HEK293 (cell line): ENCODE results near the gene RASEF.

ENCODE experiments used
- CTCF ChIA-PET: fragments of 350-600 bp; formaldehyde crosslinking; extraction: SDS; loops from one replicate; lab custom pipeline; 2021; ENCODE audit warnings: antibody characterized with exemption; lab: Yijun Ruan, JAX
- POLR2A ChIA-PET: fragments of 300-600 bp; formaldehyde crosslinking; extraction: SDS; loops from one replicate; lab custom pipeline; 2020; ENCODE audit warnings: antibody characterized with exemption, inconsistent platforms; lab: Yijun Ruan, JAX
- H3K27ac ChIP-seq: fragments of 200-500 bp; sonication (Bioruptor generic); 2 replicates; pipeline ENCODE4 v1.5.1; 2014; ENCODE audit warnings: low read depth, low read length, control low read depth, inconsistent platforms; ENCODE audit errors: extremely low read depth
- H3K36me3 ChIP-seq, 2 experiments: fragments of 200-500 bp in 1 of 2; sonication (Bioruptor generic) in 1 of 2; 1 replicate in 1 of 2; 2 replicates in 1 of 2; pipeline ENCODE4 v1.5.1; 2014 to 2017; ENCODE audit warnings: inconsistent platforms in 2 of 2, low read length in 2 of 2; ENCODE audit not compliant: control insufficient read depth in 2 of 2, insufficient read depth in 1 of 2
- H3K4me1 ChIP-seq: fragments of 200-500 bp; sonication (Bioruptor generic); 2 replicates; pipeline ENCODE4 v1.5.1; 2014; ENCODE audit warnings: mild to moderate bottlenecking, low read length, inconsistent platforms; ENCODE audit not compliant: control insufficient read depth, insufficient read depth
- H3K4me3 ChIP-seq: 2 replicates; pipeline ENCODE4 v1.5.1; 2011; ENCODE audit warnings: low read depth, mild to moderate bottlenecking, control low read depth, low read length, moderate library complexity
- H3K9me3 ChIP-seq: fragments of 200-500 bp; sonication (Bioruptor generic); 2 replicates; pipeline ENCODE4 v1.5.1; 2014; ENCODE audit warnings: low read depth, low read length, inconsistent platforms; ENCODE audit not compliant: control insufficient read depth, insufficient read depth
- EGR2 ChIP-seq: fragments of 450-650 bp; formaldehyde crosslinking; IDR thresholded peaks from 2 replicates; pipeline ENCODE4 v1.5.1; 2016; ENCODE audit warnings: low read depth, missing biosample characterization, missing genetic modification characterization
- KLF1 ChIP-seq: fragments of 450-650 bp; formaldehyde crosslinking; IDR thresholded peaks from 2 replicates; pipeline ENCODE4 v1.5.1; 2016; ENCODE audit warnings: missing biosample characterization, missing genetic modification characterization
- KLF8 ChIP-seq: fragments of 450-650 bp; formaldehyde crosslinking; IDR thresholded peaks from 2 replicates; pipeline ENCODE4 v1.5.1; 2016; ENCODE audit warnings: missing biosample characterization, missing genetic modification characterization
- OSR2 ChIP-seq: fragments of 450-650 bp; formaldehyde crosslinking; IDR thresholded peaks from 2 replicates; pipeline ENCODE4 v1.5.1; 2016; ENCODE audit warnings: missing biosample characterization, missing genetic modification characterization
- SCRT1 ChIP-seq: fragments of 450-650 bp; formaldehyde crosslinking; IDR thresholded peaks from 2 replicates; pipeline ENCODE4 v1.5.1; 2016; ENCODE audit warnings: missing biosample characterization, missing genetic modification characterization, borderline replicate concordance
- SCRT2 ChIP-seq: fragments of 450-650 bp; formaldehyde crosslinking; IDR thresholded peaks from 2 replicates; pipeline ENCODE4 v1.5.1; 2016; ENCODE audit warnings: missing biosample characterization, missing genetic modification characterization
- SP7 ChIP-seq: fragments of 450-650 bp; formaldehyde crosslinking; IDR thresholded peaks from 2 replicates; pipeline ENCODE4 v1.5.1; 2016; ENCODE audit warnings: missing biosample characterization, missing genetic modification characterization
- ZBTB17 ChIP-seq: fragments of 450-650 bp; formaldehyde crosslinking; IDR thresholded peaks from 2 replicates; pipeline ENCODE4 v1.5.1; 2016; ENCODE audit warnings: missing biosample characterization, missing genetic modification characterization
- ZBTB20 ChIP-seq: fragments of 450-650 bp; formaldehyde crosslinking; IDR thresholded peaks from 2 replicates; pipeline ENCODE4 v1.5.1; 2016; ENCODE audit warnings: missing biosample characterization, missing genetic modification characterization
- ZFHX2 ChIP-seq: fragments of 450-650 bp; formaldehyde crosslinking; conservative IDR thresholded peaks from 2 replicates; pipeline ENCODE4 v1.5.1; 2016; ENCODE audit warnings: missing biosample characterization, missing genetic modification characterization
- ZNF157 ChIP-seq: fragments of 450-650 bp; formaldehyde crosslinking; IDR thresholded peaks from 2 replicates; pipeline ENCODE4 v1.5.1; 2016; ENCODE audit warnings: missing biosample characterization, missing genetic modification characterization
- ZNF169 ChIP-seq: fragments of 450-650 bp; formaldehyde crosslinking; IDR thresholded peaks from 2 replicates; pipeline ENCODE4 v1.5.1; 2016; ENCODE audit warnings: missing biosample characterization, missing genetic modification characterization
- ZNF248 ChIP-seq: fragments of 450-650 bp; formaldehyde crosslinking; IDR thresholded peaks from 2 replicates; pipeline ENCODE4 v1.5.1; 2017; ENCODE audit warnings: missing biosample characterization, missing genetic modification characterization
- ZNF274 ChIP-seq, 2 experiments: fragments of 200-500 bp in 1 of 2; fragments of 450-650 bp in 1 of 2; sonication (Bioruptor generic) in 1 of 2; formaldehyde crosslinking in 1 of 2; IDR thresholded peaks; 2 replicates each; pipeline versions ENCODE4 v1.5.1 to v1.6.1; 2014 to 2016; ENCODE audit warnings: borderline replicate concordance in 1 of 2, inconsistent platforms in 1 of 2, low read length in 1 of 2, missing biosample characterization in 1 of 2, missing genetic modification characterization in 1 of 2
- ZNF350 ChIP-seq: fragments of 450-650 bp; formaldehyde crosslinking; IDR thresholded peaks from 2 replicates; pipeline ENCODE4 v1.5.0; 2017; ENCODE audit warnings: missing biosample characterization, mild to moderate bottlenecking, missing genetic modification characterization
- ZNF394 ChIP-seq: fragments of 450-650 bp; formaldehyde crosslinking; IDR thresholded peaks from 2 replicates; pipeline ENCODE4 v1.5.1; 2016; ENCODE audit warnings: missing biosample characterization, missing genetic modification characterization, mild to moderate bottlenecking, moderate library complexity, borderline replicate concordance
- ZNF501 ChIP-seq: fragments of 450-650 bp; formaldehyde crosslinking; IDR thresholded peaks from 2 replicates; pipeline ENCODE4 v1.5.1; 2016; ENCODE audit warnings: missing biosample characterization, missing genetic modification characterization
- ZNF530 ChIP-seq: fragments of 450-650 bp; formaldehyde crosslinking; IDR thresholded peaks from 2 replicates; pipeline ENCODE4 v1.5.1; 2016; ENCODE audit warnings: low read depth, missing biosample characterization, missing genetic modification characterization
- ZNF660 ChIP-seq: fragments of 450-650 bp; IDR thresholded peaks from 2 replicates; pipeline ENCODE4 v1.5.1; 2018; ENCODE audit warnings: missing biosample characterization, mild to moderate bottlenecking, missing genetic modification characterization
- ZNF776 ChIP-seq: fragments of 450-650 bp; formaldehyde crosslinking; IDR thresholded peaks from 2 replicates; pipeline ENCODE4 v1.5.0; 2017; ENCODE audit warnings: missing biosample characterization, missing genetic modification characterization, borderline replicate concordance
- ZNF777 ChIP-seq: fragments of 450-650 bp; formaldehyde crosslinking; IDR thresholded peaks from 2 replicates; pipeline ENCODE4 v1.5.1; 2017; ENCODE audit warnings: missing biosample characterization, missing genetic modification characterization, borderline replicate concordance
- ZNF843 ChIP-seq: fragments of 450-650 bp; formaldehyde crosslinking; IDR thresholded peaks from 2 replicates; pipeline ENCODE4 v1.5.1; 2016; ENCODE audit warnings: missing biosample characterization, missing genetic modification characterization
- TF ChIP-seq, protein P1 (sequence below): sonication (generic); formaldehyde crosslinking; IDR thresholded peaks from 2 replicates; pipeline ENCODE4 v1.8.1; 2022; ENCODE audit warnings: mild to moderate bottlenecking, moderate library complexity, missing genetic modification reagents
- TF ChIP-seq, protein P2 (sequence below): fragments of 450-650 bp; formaldehyde crosslinking; IDR thresholded peaks from 2 replicates; pipeline ENCODE4 v1.5.1; 2017; ENCODE audit warnings: missing biosample characterization, missing genetic modification characterization
- TF ChIP-seq, protein P3 (sequence below): fragments of 450-650 bp; formaldehyde crosslinking; IDR thresholded peaks from 2 replicates; pipeline ENCODE4 v1.5.1; 2016; ENCODE audit warnings: missing biosample characterization, missing genetic modification characterization, borderline replicate concordance
- TF ChIP-seq, protein P4 (sequence below): fragments of 450-650 bp; formaldehyde crosslinking; IDR thresholded peaks from 2 replicates; pipeline ENCODE4 v1.5.1; 2016; ENCODE audit warnings: missing biosample characterization, missing genetic modification characterization

RASEF gene

DNA sequence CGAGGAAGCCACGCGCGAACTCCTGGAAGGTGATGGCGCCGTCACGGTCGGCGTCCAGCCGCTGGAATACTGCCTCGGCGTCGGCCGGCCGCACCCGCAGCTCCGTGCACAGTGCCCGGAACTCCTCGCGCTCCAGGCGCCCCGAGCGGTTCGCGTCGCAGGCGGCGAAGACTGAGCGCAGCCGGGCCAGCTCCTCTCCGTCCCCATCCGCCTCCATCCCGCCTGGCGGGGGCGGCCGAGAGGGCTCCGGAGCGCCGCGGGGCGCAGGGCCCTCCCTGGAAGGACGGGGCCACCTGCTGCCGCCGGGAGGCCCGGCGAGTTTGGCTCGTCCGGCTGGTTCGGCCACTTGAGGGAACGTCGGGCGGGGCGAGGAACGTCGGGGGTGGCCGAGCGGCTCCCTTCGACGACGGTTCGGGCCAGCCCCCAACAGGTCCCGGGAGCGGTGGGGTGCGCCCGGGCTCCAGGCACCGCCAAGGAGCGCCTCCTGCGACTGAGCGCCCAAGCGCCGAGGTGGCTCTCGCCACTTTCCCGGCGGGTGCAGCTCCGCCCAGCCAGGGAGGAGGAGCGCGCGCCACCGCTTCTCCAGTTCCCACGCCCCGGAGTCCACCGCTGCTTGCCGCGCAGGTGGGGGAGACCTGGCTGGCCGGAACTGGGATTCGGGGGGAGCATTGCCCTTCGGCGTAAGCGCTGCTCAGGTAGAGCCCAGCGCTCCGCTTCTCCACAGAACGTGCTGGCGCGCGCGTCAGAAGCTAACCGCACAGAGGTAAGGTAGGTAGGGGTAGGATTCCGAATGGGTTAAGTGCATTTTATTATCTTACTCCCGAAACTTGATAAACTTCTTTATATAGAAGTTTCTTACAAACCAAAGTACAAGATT, at the start of gene RASEF:
Gene RASEF (minus strand): TSS at position 492 of the 877 bp plus-strand sequence. CDS start 275 bp downstream, at position 217.
- peak within 1 kb of the TSS; percentile 95 for H3K27ac ChIP-seq
- H3K4me3 ChIP-seq: peak within 1 kb of the TSS; percentile 54
- H3K36me3 ChIP-seq: no peaks in the 10 kb centered on the region
- H3K9me3 ChIP-seq: no peaks in the 10 kb centered on the region
- CTCF ChIA-PET: interaction anchor here (0.6 kb wide), 2 partner anchors 141 to 165 kb away, joined by 3 read pairs; no protein-coding TSS in a partner anchor
- peaks cover 9% of the 10 kb centered on the region for H3K4me1 ChIP-seq
- POLR2A ChIA-PET: interaction anchor here (0.6 to 1.5 kb wide), 10 partner anchors 20 to 1493 kb away, joined by 3 to 6 read pairs (median 3); no protein-coding TSS in a partner anchor
- TF ChIP-seq SCRT2 (tag by site-specific recombination): peak; percentile 97
- TF ChIP-seq ZNF530 (tag by site-specific recombination): no peak
- TF ChIP-seq, protein P1, sequence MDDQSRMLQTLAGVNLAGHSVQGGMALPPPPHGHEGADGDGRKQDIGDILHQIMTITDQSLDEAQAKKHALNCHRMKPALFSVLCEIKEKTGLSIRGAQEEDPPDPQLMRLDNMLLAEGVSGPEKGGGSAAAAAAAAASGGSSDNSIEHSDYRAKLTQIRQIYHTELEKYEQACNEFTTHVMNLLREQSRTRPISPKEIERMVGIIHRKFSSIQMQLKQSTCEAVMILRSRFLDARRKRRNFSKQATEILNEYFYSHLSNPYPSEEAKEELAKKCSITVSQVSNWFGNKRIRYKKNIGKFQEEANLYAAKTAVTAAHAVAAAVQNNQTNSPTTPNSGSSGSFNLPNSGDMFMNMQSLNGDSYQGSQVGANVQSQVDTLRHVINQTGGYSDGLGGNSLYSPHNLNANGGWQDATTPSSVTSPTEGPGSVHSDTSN: peak; percentile 86
- TF ChIP-seq KLF1 (tag by site-specific recombination): 0 out of 2 replicates have a peak, but pooled peaks have one; percentile 26
- peak; percentile 69; the same call in 1 of the 2 replicates for TF ChIP-seq ZNF777 (tag by site-specific recombination)
- 0 out of 2 replicates have a peak, but pooled peaks have one; percentile 47 for TF ChIP-seq SCRT1 (tag by site-specific recombination)
- TF ChIP-seq ZBTB20 (tag by site-specific recombination): peak; percentile 77
- TF ChIP-seq OSR2 (tag by site-specific recombination): peak; percentile 28; the same call in 1 of the 2 replicates
- no peak for TF ChIP-seq ZBTB17 (tag by site-specific recombination)
- 0 out of 2 replicates have a peak, but pooled peaks have one; percentile 49 for TF ChIP-seq SP7 (tag by site-specific recombination)
- peak; percentile 91 for TF ChIP-seq ZNF394 (tag by site-specific recombination)
- TF ChIP-seq ZNF169 (tag by site-specific recombination): no peak
- TF ChIP-seq ZNF776 (tag by site-specific recombination): no peak
- no peak for TF ChIP-seq EGR2 (tag by site-specific recombination)
- 0 out of 2 replicates have a peak, but pooled peaks have one; percentile 71 for TF ChIP-seq KLF8 (tag by site-specific recombination)
- TF ChIP-seq ZFHX2 (tag by site-specific recombination): peak; percentile 4; the same call in 1 of the 2 replicates
- TF ChIP-seq ZNF843: no peak
- TF ChIP-seq ZNF501 (tag by site-specific recombination): peak; percentile 27; the same call in 1 of the 2 replicates
- TF ChIP-seq, protein P2, sequence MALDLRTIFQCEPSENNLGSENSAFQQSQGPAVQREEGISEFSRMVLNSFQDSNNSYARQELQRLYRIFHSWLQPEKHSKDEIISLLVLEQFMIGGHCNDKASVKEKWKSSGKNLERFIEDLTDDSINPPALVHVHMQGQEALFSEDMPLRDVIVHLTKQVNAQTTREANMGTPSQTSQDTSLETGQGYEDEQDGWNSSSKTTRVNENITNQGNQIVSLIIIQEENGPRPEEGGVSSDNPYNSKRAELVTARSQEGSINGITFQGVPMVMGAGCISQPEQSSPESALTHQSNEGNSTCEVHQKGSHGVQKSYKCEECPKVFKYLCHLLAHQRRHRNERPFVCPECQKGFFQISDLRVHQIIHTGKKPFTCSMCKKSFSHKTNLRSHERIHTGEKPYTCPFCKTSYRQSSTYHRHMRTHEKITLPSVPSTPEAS (tag by site-specific recombination): no peak
- no peak for TF ChIP-seq ZNF274 (IDR thresholded peaks at IDR 0.05; ENCODE audit: low read length)
- TF ChIP-seq ZNF274 (tag by site-specific recombination; IDR thresholded peaks at IDR 0.05; ENCODE audit: borderline replicate concordance): no peak
- no peak for TF ChIP-seq ZNF157 (tag by site-specific recombination)
- TF ChIP-seq ZNF660 (tag by site-specific recombination): peak; percentile 63; the same call in 1 of the 2 replicates
- TF ChIP-seq, protein P3, sequence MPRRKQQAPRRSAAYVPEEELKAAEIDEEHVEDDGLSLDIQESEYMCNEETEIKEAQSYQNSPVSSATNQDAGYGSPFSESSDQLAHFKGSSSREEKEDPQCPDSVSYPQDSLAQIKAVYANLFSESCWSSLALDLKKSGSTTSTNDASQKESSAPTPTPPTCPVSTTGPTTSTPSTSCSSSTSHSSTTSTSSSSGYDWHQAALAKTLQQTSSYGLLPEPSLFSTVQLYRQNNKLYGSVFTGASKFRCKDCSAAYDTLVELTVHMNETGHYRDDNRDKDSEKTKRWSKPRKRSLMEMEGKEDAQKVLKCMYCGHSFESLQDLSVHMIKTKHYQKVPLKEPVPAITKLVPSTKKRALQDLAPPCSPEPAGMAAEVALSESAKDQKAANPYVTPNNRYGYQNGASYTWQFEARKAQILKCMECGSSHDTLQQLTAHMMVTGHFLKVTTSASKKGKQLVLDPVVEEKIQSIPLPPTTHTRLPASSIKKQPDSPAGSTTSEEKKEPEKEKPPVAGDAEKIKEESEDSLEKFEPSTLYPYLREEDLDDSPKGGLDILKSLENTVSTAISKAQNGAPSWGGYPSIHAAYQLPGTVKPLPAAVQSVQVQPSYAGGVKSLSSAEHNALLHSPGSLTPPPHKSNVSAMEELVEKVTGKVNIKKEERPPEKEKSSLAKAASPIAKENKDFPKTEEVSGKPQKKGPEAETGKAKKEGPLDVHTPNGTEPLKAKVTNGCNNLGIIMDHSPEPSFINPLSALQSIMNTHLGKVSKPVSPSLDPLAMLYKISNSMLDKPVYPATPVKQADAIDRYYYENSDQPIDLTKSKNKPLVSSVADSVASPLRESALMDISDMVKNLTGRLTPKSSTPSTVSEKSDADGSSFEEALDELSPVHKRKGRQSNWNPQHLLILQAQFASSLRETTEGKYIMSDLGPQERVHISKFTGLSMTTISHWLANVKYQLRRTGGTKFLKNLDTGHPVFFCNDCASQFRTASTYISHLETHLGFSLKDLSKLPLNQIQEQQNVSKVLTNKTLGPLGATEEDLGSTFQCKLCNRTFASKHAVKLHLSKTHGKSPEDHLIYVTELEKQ (tag by site-specific recombination): no peak
- TF ChIP-seq, protein P4, sequence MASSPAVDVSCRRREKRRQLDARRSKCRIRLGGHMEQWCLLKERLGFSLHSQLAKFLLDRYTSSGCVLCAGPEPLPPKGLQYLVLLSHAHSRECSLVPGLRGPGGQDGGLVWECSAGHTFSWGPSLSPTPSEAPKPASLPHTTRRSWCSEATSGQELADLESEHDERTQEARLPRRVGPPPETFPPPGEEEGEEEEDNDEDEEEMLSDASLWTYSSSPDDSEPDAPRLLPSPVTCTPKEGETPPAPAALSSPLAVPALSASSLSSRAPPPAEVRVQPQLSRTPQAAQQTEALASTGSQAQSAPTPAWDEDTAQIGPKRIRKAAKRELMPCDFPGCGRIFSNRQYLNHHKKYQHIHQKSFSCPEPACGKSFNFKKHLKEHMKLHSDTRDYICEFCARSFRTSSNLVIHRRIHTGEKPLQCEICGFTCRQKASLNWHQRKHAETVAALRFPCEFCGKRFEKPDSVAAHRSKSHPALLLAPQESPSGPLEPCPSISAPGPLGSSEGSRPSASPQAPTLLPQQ (tag by site-specific recombination): peak; percentile 80
- TF ChIP-seq ZNF248 (tag by site-specific recombination): no peak
- no peak for TF ChIP-seq ZNF350 (tag by site-specific recombination)
